GM13977 (cell line): ENCODE measurements around the gene ZDHHC23.

Source experiments
- DNase-seq: peaks from one replicate; pipeline ENCODE4 v3.0.0; 2012; ENCODE audit warnings: low spot score
- in situ Hi-C: fragments of 300-500 bp; cut with MboI; formaldehyde crosslinking; loops from one replicate; pipeline ENCODE4 v1.12.0; 2022; ENCODE audit warnings: low sequenced_read_pairs, low pct_unique_long_range_greater_than_20kb, mixed read lengths, inconsistent platforms; ENCODE audit not compliant: unreplicated experiment
- TF ChIP-seq, protein P1 (sequence below): IDR thresholded peaks from 2 replicates; pipeline ENCODE4 v1.5.1; 2012; ENCODE audit warnings: mild to moderate bottlenecking, control low read depth; ENCODE audit not compliant: insufficient read depth; ENCODE audit errors: extremely low read depth, missing control alignments

ZDHHC23 gene

GRCh38 chr3:113947372-113948014 is at the start of gene ZDHHC23:
Gene ZDHHC23 (plus strand): TSS chr3:113948013. CDS start chr3:113948803, 790 bp downstream.
- TF ChIP-seq, protein P1, sequence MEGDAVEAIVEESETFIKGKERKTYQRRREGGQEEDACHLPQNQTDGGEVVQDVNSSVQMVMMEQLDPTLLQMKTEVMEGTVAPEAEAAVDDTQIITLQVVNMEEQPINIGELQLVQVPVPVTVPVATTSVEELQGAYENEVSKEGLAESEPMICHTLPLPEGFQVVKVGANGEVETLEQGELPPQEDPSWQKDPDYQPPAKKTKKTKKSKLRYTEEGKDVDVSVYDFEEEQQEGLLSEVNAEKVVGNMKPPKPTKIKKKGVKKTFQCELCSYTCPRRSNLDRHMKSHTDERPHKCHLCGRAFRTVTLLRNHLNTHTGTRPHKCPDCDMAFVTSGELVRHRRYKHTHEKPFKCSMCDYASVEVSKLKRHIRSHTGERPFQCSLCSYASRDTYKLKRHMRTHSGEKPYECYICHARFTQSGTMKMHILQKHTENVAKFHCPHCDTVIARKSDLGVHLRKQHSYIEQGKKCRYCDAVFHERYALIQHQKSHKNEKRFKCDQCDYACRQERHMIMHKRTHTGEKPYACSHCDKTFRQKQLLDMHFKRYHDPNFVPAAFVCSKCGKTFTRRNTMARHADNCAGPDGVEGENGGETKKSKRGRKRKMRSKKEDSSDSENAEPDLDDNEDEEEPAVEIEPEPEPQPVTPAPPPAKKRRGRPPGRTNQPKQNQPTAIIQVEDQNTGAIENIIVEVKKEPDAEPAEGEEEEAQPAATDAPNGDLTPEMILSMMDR = no peak
- peak; percentile 85 for DNase-seq
- in situ Hi-C loops = no loop called here

GRCh38 chr3:113898892-113899291 is 48.9 kb upstream of the ZDHHC23 start:
- TF ChIP-seq, protein P1 = no peak
- in situ Hi-C loops = no loop called here
- DNase-seq = no peak

DNA sequence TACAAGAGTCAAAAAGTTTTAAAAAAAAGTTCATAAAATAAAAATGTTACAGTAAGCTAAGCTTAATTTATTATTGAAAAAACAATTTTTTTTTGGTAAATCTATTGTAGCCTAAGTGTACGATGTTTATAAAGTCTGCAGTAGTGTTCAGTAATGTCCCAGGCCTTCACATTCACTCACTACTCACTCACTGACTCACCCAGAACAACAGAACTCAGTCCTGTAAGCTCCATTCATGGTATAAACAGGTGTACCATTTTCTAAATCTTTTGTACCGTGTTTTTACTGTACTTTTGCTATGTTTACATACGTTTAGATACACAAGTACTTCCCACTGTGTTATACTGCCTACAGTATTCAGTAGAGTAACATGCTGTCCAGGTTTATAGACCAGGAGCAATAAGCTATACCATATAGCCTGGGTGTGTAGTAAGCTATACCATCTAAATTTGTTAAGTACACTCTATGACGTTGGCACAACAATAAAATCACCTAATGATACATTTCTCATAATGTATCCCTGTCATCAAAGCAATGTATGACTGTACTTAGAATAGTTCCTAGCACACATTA is 41.2 kb upstream of the ZDHHC23 start:
- TF ChIP-seq, protein P1 = no peak
- in situ Hi-C loops = no loop called here
- no peak for DNase-seq

DNA sequence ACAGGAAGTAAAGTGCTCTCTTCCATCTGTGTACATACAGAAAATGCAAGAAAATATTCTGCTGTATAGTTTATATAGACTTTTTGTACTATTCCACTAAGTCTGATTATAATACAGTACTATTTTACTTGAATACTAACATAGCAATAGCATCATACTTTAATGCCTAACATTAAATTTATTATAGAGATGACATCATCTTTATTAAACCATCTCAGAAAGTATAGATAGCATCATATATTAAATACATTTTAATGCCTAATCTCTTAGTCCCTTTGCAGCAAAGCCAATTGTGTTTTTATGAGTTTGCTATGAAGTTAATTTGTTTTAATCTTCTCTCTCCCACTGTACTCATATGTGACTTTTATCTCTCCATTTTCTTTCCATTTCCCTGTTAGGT is 39.7 kb upstream of the ZDHHC23 start:
- DNase-seq = no peak
- in situ Hi-C loops = no loop called here
- TF ChIP-seq, protein P1 = no peak

DNA sequence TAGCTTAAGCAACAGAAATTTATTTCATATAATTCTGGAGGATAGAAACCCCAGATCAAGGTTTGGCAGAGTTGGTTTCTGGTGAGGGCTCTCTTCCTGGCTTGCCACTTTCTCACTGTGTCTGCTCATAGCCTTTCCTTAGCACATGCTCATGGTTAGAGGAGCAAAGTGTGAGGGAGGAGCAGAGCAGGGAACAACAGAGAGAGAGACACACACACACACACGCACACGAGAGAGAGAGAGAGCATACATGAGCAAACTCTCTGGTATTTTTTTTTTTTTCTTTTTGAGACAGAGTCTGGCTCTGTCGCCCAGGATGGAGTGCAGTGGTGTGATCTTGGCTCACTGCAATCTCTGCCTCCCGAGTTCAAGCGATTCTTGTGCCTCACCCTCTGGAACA is 36.8 kb upstream of the ZDHHC23 start:
- DNase-seq = no peak
- in situ Hi-C loops = loop anchor here (10.0 kb wide), 1 partner anchor 176 kb away; no protein-coding TSS in a partner anchor
- TF ChIP-seq, protein P1 = no peak

DNA sequence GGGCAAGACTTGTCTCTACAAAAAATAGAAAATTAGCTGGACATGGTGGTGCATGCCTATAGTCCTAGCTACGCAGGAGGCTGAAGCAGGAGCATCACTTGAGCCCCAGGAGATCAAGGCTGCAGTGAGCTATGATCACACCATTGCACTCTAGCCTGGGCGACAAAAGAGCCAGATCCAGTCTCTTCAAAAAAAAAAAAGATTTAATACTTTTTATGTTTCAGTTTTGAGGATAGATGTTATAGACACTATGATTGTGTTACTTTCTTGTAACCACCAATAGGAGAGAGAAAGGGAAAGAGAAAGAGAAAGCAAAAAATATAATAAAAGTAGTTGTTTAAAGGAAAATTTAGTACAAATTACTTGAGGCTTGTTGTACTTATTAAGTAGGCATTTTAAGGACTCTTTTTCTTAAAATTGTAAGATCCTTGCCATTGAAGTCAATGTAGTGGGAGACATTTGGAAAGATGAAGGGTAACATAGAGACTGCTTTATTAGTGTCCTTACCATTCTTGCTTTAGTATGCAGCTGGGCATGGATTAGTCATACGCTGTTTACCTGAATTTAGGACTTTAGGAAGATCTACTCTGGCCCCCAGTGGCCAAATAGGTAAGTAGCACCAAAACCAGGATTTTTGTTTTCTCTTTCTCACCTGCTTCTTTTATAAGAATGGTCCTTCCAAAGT is 35.1 kb upstream of the ZDHHC23 start:
- peak; percentile 58 for DNase-seq
- TF ChIP-seq, protein P1 = peak; percentile 76
- in situ Hi-C loops = loop anchor here (10.0 kb wide), 1 partner anchor 178 kb away; no protein-coding TSS in a partner anchor
